ENCODE measurements around the gene CCL17.

CCL17 gene

DNA sequence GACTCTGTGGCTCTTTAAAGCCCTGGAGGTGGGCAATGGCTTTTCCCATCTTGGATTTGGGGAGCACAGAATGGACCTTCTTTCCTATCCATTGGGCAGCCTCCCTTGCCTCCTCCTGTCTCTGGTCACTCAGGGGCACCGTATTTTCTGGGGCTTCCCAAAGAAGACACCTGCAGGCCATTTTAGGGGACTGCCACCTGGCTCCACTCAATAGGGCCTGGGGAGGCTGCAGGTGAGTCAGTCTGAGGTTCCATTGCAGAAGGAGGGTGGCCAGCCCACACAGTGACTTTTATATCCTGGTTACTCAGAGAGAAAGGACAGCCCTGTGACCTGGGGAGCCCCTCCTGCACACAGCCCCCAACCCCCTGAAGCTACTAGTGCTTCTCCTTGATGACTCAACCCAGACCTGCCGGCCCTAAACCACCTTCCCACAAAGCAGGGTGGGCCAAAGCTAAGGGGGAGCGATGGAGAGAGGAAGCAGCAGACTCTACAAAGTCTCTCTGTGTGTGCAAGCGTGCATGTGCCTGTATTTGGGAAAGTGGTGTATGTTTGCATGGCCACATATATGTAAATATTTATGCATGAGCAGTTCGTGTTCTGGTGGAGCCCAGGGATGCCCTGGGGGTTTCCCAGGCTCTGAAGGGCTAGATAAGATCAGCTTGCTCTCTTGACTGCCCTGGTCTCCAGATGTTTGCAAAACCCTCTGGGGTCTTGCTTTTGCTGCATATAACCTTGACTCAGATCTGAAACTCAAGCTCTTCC lies 27.3 kb upstream of the CCL17 start:
- no peak for DNase-seq (ENCODE audit: low read depth in 3 of 3)

DNA sequence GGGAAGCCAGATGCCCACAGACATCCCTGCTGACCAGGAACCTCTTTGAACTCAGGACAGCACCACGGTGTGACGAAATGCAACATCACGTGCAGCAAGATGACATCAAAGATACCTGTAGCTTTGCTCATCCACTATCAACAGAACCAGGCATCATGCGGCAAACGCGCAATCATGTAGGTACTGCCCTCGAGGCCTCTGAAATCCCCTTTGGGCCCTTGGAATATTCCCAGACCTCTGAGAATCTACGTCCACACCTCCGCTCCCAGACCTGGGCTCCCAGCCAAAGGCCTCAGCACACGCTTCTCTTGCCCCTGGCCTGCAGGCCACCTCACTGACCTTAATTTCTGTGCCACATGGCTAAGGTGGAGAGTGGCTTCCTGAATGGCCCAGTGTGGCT lies 25.0 kb upstream of the CCL17 start:
- DNase-seq (ENCODE audit: low read depth in 3 of 3) = no peak

DNA sequence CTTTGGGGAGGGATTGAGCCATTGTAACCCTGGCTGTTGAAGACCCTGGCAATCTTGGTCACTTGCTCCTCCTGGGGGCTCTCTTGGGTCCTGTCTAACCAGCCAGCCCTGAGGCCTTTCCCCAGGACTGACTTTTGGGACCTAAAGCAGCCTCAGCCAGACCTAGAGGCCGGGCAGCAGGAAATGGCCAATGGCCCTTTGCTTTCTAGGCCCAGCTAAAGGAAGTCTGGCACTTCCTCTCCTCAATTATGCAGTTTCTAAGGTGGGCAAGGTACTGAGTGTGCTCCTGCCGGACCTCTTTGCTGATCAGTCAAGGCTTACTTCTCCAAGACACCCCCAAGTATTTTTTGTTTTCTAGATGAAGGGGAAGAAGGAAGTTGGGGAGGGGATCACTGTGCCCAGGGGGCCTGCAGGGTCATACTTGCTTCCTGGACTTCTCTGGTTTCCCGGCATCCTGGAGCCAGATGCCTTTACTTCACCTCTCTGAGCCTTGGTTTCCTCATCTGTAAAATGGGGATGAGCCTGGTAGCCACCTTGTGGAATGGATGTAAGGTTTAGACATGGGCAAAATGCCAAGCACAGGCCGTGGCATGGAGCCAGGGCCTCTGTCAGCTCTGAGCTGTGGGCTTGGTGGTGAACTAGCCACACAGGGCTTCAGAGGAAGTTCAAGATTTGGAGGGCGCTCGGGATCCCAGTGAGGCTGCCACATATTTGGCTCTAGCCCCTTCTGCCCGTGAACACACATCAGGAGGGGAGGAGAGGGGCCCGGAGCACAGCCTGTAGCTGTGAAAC lies 23.7 kb upstream of the CCL17 start:
- DNase-seq (ENCODE audit: low read depth in 3 of 3) = no peak

DNA sequence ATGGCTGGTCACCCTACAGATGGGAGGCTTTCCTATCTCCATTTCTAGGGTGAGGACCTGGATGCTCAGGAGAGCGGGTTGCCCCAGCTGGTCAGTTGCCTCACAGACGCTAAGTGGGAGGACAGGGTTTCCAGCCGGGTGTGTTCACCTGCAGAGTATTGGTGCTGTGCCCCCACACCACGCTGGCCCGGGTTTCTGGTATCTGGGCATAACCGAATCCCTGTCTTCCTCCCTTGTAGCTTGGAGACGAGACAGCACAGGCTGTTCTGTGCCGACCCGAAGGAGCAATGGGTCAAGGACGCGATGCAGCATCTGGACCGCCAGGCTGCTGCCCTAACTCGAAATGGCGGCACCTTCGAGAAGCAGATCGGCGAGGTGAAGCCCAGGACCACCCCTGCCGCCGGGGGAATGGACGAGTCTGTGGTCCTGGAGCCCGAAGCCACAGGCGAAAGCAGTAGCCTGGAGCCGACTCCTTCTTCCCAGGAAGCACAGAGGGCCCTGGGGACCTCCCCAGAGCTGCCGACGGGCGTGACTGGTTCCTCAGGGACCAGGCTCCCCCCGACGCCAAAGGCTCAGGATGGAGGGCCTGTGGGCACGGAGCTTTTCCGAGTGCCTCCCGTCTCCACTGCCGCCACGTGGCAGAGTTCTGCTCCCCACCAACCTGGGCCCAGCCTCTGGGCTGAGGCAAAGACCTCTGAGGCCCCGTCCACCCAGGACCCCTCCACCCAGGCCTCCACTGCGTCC lies 22.6 kb upstream of the CCL17 start:
- no peak for DNase-seq (ENCODE audit: low read depth in 3 of 3)

DNA sequence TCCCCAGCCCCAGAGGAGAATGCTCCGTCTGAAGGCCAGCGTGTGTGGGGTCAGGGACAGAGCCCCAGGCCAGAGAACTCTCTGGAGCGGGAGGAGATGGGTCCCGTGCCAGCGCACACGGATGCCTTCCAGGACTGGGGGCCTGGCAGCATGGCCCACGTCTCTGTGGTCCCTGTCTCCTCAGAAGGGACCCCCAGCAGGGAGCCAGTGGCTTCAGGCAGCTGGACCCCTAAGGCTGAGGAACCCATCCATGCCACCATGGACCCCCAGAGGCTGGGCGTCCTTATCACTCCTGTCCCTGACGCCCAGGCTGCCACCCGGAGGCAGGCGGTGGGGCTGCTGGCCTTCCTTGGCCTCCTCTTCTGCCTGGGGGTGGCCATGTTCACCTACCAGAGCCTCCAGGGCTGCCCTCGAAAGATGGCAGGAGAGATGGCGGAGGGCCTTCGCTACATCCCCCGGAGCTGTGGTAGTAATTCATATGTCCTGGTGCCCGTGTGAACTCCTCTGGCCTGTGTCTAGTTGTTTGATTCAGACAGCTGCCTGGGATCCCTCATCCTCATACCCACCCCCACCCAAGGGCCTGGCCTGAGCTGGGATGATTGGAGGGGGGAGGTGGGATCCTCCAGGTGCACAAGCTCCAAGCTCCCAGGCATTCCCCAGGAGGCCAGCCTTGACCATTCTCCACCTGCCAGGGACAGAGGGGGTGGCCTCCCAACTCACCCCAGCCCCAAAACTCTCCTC lies 21.9 kb upstream of the CCL17 start:
- DNase-seq (ENCODE audit: low read depth in 3 of 3) = no peak

GRCh38 chr16:57383276-57384247 lies 21.0 kb upstream of the CCL17 start:
- no peak for DNase-seq (ENCODE audit: low read depth in 3 of 3)

GRCh38 chr16:57384248-57385070 lies 20.1 kb upstream of the CCL17 start:
- no peak for DNase-seq (ENCODE audit: low read depth in 3 of 3)

DNA sequence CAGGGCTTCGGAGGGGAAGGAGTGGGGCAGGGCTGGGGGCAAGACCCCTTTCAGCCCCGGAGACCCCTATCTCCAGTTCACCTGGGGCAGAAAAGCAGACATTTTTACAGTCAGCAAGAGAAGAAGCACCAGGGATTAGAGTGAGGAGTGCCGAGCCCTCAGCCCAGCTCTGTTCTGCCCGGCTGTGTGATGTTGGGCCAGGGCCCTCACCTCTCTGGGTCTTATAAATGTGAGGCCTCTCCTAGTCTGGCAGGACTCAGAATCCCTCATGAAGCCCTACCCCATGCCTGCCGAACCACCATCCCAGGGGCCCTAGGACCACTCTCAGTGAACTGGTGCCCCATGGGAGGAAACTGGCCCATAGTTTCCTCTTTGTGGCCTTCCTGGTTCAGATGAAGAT lies 19.5 kb upstream of the CCL17 start:
- no peak for DNase-seq (ENCODE audit: low read depth in 3 of 3)

DNA sequence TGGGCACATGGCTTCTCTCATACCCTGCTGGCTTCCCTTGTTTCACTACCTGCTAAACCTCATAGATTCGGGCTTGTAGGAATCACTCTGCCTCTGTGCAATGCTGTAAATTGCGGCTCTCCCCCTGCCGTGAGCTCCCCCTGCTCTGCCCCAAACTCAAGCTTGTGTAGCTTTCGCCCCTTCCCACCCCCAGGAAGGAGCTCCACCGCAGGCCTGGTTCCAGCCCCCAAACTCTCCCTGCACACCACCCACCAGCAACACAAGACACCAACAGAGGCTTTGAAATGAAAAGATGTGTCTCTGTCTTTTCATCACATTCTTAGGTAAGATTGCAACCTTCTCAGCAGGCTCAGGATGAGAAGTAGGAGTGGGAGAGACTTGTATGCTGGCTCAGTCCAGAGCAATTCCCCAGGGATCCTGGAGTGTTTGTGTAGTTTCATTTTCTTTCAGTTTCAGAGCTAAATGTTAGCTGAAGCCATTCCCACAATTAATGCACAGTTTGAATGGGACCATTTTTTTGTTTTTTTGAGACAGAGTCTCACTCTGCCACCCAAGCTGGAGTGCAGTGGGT lies 18.1 kb upstream of the CCL17 start:
- no peak for DNase-seq (ENCODE audit: low read depth in 3 of 3)

DNA sequence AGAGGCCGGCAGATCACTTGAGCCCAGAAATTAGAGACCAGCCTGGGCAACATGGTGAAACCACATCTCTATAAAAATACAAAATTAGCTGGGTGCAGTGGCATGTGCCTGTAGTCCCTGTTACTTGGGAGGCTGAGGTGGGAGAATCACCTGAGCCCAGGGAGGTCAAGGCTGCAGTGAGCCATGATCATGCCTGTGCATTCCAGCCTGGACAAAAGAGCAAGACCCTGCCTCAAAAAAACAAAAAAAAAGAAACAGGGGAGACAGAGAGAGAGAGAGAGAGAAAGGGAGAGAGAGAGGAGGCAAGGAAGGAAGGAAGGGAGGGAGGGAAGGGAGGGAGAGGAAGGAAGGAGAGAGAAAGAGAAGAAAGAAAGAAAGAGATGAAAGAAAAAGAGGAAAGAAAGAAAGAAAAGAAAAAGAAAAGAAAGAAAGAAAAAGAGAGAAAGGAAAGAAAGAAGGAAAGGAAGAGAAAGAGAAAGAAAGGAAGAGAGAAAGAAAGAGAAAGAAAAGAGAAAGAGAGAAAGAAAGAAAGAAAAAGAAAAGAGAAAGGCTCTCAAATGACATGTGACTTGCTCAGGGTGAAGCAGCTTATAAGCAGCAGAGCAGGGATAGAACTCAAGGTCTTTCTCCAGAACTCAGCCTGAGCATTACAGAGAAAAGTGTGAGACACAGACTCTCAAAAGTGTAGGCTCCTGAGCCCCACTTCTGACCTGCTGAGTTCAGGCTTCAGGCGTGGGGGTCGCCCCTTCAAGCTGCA lies 16.8 kb upstream of the CCL17 start:
- DNase-seq (ENCODE audit: low read depth in 3 of 3) = no peak

- no peak for DNase-seq (ENCODE audit: low read depth in 3 of 3)
These were observed 16.0 kb upstream of the CCL17 start for GRCh38 chr16:57388359-57389086.

DNA sequence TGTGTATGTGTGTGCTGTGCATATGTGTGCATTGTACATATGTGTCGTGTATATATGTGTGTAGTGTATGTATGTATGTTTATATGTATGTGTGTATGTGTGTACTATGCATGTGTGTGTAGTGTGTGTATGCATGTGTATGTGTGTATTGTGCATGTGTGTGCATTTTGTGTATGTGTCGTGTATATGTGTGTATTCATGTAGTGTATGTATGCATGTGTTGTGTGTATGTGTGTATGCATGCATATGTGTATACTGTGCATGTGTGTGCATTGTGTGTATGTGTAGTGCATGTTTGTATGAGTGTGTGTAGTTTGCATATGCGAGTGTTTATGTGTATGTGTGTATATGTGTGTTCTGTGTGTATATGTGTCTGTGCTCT lies 15.5 kb upstream of the CCL17 start:
- no peak for DNase-seq (ENCODE audit: low read depth in 3 of 3)

- no peak for DNase-seq (ENCODE audit: low read depth in 3 of 3)
These were observed 13.8 kb upstream of the CCL17 start for GRCh38 chr16:57390636-57391295.

- no peak for DNase-seq (ENCODE audit: low read depth in 3 of 3)
These were observed 13.3 kb upstream of the CCL17 start for GRCh38 chr16:57391300-57391699.

DNA sequence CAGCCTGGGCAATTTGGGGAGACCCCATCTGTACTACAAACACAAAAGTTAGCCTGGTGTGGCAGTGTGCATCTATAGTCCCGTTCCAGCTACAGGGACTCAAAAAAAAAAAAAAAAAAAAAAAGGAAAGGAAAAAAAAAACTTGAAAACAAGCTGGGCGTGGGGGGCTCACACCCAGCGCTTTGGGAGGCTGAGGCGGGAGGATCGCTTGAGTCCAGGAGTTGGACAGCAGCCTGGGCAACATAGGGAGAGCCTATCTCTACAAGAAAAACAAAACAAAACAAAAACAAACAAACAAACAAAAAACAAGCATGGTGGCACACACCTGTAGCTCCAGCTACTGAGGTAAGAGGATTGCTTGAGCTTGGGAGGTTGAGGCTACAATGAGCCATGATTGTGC lies 12.9 kb upstream of the CCL17 start:
- DNase-seq (ENCODE audit: low read depth in 3 of 3) = no peak

GRCh38 chr16:57392694-57393093 lies 11.9 kb upstream of the CCL17 start:
- DNase-seq (ENCODE audit: low read depth in 3 of 3) = no peak

DNA sequence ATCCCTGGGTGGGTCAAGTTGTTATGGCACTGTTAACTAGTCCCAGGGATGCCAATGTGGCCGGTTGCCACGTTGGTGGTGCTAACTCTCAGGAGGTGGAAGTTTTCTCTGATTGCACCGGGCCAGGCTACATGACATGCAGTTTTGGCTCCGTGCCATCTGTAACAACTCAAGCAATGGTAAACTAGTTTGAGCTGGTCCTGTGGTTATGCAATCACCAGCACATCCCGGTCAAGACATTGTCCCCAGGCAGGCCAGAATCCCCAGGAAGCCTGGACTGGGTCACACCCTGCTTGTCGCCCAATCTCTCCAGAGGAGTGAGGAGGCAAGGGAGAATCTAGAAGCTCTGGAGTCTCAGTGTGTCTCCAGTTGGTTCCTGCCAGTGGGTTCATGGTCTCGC lies 10.1 kb upstream of the CCL17 start:
- no peak for DNase-seq (ENCODE audit: low read depth in 3 of 3)

DNA sequence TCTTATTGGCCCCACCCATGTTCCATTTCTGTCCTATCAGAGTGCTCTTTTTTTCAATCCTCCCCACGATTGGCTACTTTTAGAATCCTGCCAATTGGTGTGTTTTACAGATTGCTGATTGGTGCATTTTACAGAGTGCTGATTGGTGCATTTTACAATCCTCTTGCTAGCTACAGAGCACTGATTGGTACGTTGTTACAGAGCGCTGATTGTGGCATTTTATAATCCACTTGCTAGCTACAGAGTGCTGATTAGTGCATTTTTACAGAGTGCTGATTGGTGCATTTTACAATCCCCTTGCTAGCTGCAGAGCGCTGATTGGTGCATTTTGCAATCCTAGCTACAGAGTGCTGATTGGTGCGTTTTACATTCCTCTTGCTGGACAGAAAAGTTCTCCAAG lies 9.5 kb upstream of the CCL17 start:
- DNase-seq (ENCODE audit: low read depth in 3 of 3) = no peak
